DOHH2 (cell line): ENCODE data around the gene NCKAP5.

Experiments
- H3F3A ChIP-seq: fragments of 200-600 bp; sonication (generic), shearing (Covaris generic); 2 replicates; pipeline ENCODE4 v1.6.0; 2016; ENCODE audit warnings: antibody characterized with exemption, mild to moderate bottlenecking; ENCODE audit not compliant: control insufficient read depth, insufficient read depth
- H3K27ac ChIP-seq: fragments of 200-600 bp; sonication (generic); 2 replicates; pipeline ENCODE4 v1.5.1; 2014; ENCODE audit warnings: low read depth, mild to moderate bottlenecking, low read length, moderate library complexity
- H3K27me3 ChIP-seq: fragments of 200-600 bp; sonication (generic); 2 replicates; pipeline ENCODE4 v1.6.1; 2014; ENCODE audit warnings: mild to moderate bottlenecking, low read length, mixed read lengths; ENCODE audit not compliant: control insufficient read depth
- H3K36me3 ChIP-seq: fragments of 200-600 bp; sonication (generic); 2 replicates; pipeline ENCODE4 v1.6.1; 2014; ENCODE audit warnings: mild to moderate bottlenecking, low read length, moderate library complexity, mixed read lengths; ENCODE audit not compliant: control insufficient read depth
- H3K4me1 ChIP-seq: fragments of 200-600 bp; sonication (generic); 2 replicates; pipeline ENCODE4 v1.6.1; 2014; ENCODE audit warnings: mild to moderate bottlenecking, low read length, mixed read lengths; ENCODE audit not compliant: control insufficient read depth
- H3K4me2 ChIP-seq: fragments of 200-600 bp; sonication (generic); 2 replicates; pipeline ENCODE4 v1.6.0; 2014; ENCODE audit warnings: mild to moderate bottlenecking, low read length, moderate library complexity
- H3K4me3 ChIP-seq: fragments of 200-600 bp; sonication (generic); 2 replicates; pipeline ENCODE4 v1.5.1; 2014; ENCODE audit warnings: mild to moderate bottlenecking, low read length, mixed read lengths
- H3K79me2 ChIP-seq: fragments of 200-600 bp; sonication (generic); 2 replicates; pipeline ENCODE4 v1.6.1; 2014; ENCODE audit warnings: mild to moderate bottlenecking, low read length, mixed read lengths; ENCODE audit not compliant: control insufficient read depth
- H3K9me2 ChIP-seq: fragments of 200-600 bp; sonication (generic); replicated peaks from 2 replicates; pipeline ENCODE4 v1.6.1; 2014; ENCODE audit warnings: mild to moderate bottlenecking, low read length, mixed read lengths; ENCODE audit not compliant: control insufficient read depth
- H3K9me3 ChIP-seq: fragments of 200-600 bp; sonication (generic); 2 replicates; pipeline ENCODE4 v1.6.1; 2014; ENCODE audit warnings: antibody characterized with exemption, low read length, mixed read lengths; ENCODE audit not compliant: control insufficient read depth, insufficient read depth
- H4K20me1 ChIP-seq: fragments of 200-600 bp; sonication (generic); 2 replicates; pipeline ENCODE4 v1.6.0; 2014; ENCODE audit warnings: low read depth, mild to moderate bottlenecking, antibody characterized with exemption, low read length, moderate library complexity; ENCODE audit not compliant: control insufficient read depth, insufficient read depth
- CTCF ChIP-seq: fragments of 200-600 bp; sonication (generic); IDR thresholded peaks from one replicate; pipeline ENCODE4 v1.5.1; 2014; ENCODE audit warnings: antibody characterized with exemption, mild to moderate bottlenecking, low read depth, low read length; ENCODE audit not compliant: poor library complexity, severe bottlenecking
- EZH2phosphoT487 ChIP-seq: fragments of 200-600 bp; sonication (generic); IDR thresholded peaks from 2 replicates; pipeline ENCODE4 v1.6.1; 2017; ENCODE audit warnings: borderline replicate concordance, mild to moderate bottlenecking, antibody characterized with exemption, low read length, moderate library complexity, mixed read lengths

NCKAP5 gene

GRCh38 chr2:133344849-133345248 lies 223.4 kb downstream of the NCKAP5 start:
- Histone ChIP-seq H3K4me2 (no peak overlapping the region), H3K4me1 (no peaks in the 10 kb centered on the region), H4K20me1 (no peaks in the 10 kb centered on the region), H3K4me3 (no peak overlapping the region), H3K27ac (no peak overlapping the region), H3K27me3 (no peaks in the 10 kb centered on the region), H3F3A (no peaks in the 10 kb centered on the region), H3K79me2 (no peaks in the 10 kb centered on the region), H3K9me3 (no peaks in the 10 kb centered on the region), H3K36me3 (no peaks in the 10 kb centered on the region), H3K9me2 (no peaks in the 10 kb centered on the region)
- TF ChIP-seq CTCF (no peak), EZH2phosphoT487 (no peak)

GRCh38 chr2:133343018-133343352 lies 225.3 kb downstream of the NCKAP5 start:
- no peaks in the 10 kb centered on the region for H3K27me3 ChIP-seq
- H3K4me1 ChIP-seq, result no peaks in the 10 kb centered on the region
- no peaks in the 10 kb centered on the region for H3F3A ChIP-seq
- H3K36me3 ChIP-seq, result no peaks in the 10 kb centered on the region
- H3K4me3 ChIP-seq, result no peak overlapping the region
- H3K27ac ChIP-seq, result no peak overlapping the region
- no peaks in the 10 kb centered on the region for H4K20me1 ChIP-seq
- no peaks in the 10 kb centered on the region for H3K9me2 ChIP-seq
- no peaks in the 10 kb centered on the region for H3K9me3 ChIP-seq
- TF ChIP-seq CTCF (no peak), EZH2phosphoT487 (no peak)
- no peak overlapping the region for H3K4me2 ChIP-seq
- no peaks in the 10 kb centered on the region for H3K79me2 ChIP-seq

- no peaks in the 10 kb centered on the region for H4K20me1 ChIP-seq
- no peaks in the 10 kb centered on the region for H3K4me1 ChIP-seq
- no peak overlapping the region for H3K4me3 ChIP-seq
- no peaks in the 10 kb centered on the region for H3K9me3 ChIP-seq
- H3K36me3 ChIP-seq, result no peaks in the 10 kb centered on the region
- H3K9me2 ChIP-seq, result no peaks in the 10 kb centered on the region
- no peak for TF ChIP-seq CTCF
- no peak for TF ChIP-seq EZH2phosphoT487
- H3K79me2 ChIP-seq, result no peaks in the 10 kb centered on the region
- H3F3A ChIP-seq, result no peaks in the 10 kb centered on the region
- no peak overlapping the region for H3K4me2 ChIP-seq
- no peak overlapping the region for H3K27ac ChIP-seq
- no peaks in the 10 kb centered on the region for H3K27me3 ChIP-seq
These were observed 225.8 kb downstream of the NCKAP5 start for GRCh38 chr2:133342286-133343017.
